ENCODE measurements around the gene FFAR2.

DNA sequence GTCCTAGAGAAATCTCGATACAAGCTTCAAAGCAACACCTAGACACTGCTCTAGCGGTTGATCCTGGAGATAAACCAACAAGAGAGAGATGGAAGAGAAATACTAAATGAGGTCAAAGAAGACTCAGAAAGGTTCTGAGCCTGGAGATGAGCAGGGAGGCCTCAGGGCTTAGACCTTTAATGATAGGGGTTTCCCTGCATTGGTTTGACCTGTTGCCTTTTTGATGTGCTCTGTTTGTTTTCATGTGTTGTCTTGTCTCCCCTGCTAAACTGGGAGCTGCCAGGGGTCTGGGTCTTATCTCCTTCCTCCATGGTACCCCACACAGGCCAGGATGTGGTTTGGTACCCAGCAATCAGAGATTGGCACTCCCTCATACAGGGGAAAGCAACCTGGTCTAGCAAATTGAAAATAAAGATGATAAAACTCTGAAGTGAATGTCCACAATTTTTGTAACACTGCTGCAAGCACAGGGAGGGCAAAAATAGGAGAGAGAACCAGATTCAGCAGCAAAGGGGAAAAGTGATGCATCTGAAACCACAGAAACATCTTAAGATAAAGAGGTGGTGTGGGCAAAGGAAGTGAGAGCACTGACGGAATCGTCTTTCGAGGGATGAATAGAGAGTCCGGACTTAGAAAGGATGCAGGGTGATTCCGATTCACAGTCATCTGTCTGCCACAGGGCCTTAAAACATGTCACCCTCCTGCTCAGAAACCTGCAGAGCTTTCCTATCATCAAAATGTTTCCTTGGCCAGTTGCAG is 3.5 kb downstream of the FFAR2 start:
- TF ChIP-seq RAD21 (IDR thresholded peaks at IDR 0.05; ENCODE audit: low read depth): no peak
- TF ChIP-seq EZH2phosphoT487 (IDR thresholded peaks at IDR 0.05; ENCODE audit: borderline replicate concordance): no peak
- TF ChIP-seq, protein P1, sequence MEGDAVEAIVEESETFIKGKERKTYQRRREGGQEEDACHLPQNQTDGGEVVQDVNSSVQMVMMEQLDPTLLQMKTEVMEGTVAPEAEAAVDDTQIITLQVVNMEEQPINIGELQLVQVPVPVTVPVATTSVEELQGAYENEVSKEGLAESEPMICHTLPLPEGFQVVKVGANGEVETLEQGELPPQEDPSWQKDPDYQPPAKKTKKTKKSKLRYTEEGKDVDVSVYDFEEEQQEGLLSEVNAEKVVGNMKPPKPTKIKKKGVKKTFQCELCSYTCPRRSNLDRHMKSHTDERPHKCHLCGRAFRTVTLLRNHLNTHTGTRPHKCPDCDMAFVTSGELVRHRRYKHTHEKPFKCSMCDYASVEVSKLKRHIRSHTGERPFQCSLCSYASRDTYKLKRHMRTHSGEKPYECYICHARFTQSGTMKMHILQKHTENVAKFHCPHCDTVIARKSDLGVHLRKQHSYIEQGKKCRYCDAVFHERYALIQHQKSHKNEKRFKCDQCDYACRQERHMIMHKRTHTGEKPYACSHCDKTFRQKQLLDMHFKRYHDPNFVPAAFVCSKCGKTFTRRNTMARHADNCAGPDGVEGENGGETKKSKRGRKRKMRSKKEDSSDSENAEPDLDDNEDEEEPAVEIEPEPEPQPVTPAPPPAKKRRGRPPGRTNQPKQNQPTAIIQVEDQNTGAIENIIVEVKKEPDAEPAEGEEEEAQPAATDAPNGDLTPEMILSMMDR (IDR thresholded peaks at IDR 0.05 in 2 of 3, conservative IDR thresholded peaks at IDR 0.05 in 1 of 3; ENCODE audit: borderline replicate concordance in 1 of 3, insufficient read depth in 1 of 3, low read depth in 2 of 3, low read length in 2 of 3): no peak
- TF ChIP-seq EGR1 (IDR thresholded peaks at IDR 0.05; ENCODE audit: low read depth): no peak
- TF ChIP-seq, protein P2, sequence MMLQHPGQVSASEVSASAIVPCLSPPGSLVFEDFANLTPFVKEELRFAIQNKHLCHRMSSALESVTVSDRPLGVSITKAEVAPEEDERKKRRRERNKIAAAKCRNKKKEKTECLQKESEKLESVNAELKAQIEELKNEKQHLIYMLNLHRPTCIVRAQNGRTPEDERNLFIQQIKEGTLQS (IDR thresholded peaks at IDR 0.05): no peak
- TF ChIP-seq YY1 (IDR thresholded peaks at IDR 0.05; ENCODE audit: extremely low read depth, insufficient replicate concordance, low read depth, low read length): no peak
- no peak for TF ChIP-seq CEBPB (IDR thresholded peaks at IDR 0.05; ENCODE audit: low read depth)
- TF ChIP-seq EZH2 (IDR thresholded peaks at IDR 0.05): no peak
- TF ChIP-seq POLR2A (IDR thresholded peaks at IDR 0.05; ENCODE audit: borderline replicate concordance, extremely low read depth, insufficient read depth, insufficient read length): no peak
